ENCODE measurements around the gene RGS9. TPM values are rescaled to one million over a fixed set of nuclear protein-coding genes. Genes with fewer than 3 reads are reported as not detected.
A peak's percentile ranks its signal among the peaks of the same experiment; 100 is the strongest.

Gene RGS9
- total RNA-seq, 1 donor from 2014 or later = 0.60 TPM

DNA sequence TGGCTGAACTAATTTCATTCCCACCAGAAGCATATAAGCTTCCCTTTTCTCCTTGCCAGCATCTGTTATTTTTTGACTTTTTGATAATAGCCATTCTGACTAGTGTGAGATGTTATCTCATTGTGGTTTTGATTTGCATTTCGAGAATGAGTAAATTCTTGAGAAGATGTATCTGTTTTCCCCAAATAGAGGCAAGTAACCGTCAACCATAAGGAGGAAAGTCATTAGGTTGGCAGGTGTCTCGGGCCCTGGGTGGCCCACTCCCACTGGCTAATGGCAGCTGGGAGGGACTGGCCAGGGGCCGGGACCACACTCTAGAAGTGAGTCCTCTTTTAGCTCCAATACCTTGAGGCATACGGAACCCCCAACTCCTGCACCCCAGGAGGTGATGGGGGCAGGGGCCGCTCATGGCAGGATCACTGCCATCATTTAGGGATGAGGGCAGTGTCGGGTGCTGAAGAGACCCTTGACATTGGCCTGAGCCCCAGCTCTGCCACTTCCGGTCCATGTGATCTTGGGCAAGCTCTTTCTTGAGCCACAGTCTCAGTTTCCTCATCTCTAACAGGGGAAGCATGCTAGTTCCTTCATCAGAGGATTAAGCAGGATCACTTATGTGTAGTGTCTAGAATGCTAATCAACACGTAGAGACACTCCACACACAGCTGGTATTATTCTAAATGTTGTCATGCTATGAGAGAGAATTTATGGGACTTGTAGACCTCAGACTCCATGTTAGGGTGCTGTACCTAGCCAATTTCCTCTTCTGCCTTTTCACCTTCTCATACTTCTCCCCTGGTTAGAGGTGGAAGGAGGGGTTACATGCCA lies 44.3 kb downstream of the RGS9 start:
- DNase-seq (ENCODE audit: low read depth in 2 of 2) = no peak

DNA sequence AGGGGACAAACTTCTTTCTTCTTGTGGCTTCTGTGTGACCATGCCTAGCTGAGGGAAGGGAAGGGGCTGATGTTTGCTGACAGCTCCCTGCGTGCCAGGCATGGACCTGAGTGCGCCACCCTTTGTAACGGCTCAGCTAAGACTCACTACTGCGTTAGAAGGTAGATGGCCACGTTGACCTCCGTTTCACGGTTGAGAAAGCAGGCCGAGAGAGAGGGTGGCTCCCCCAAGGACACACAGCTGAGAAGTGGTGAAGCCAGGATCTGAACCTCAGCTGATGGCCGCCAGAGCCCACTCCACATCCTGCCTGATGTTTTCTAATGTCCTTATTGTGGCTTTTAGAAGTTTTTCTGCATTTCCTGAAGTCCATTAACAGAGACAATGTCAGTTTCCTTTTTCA lies 45.1 kb downstream of the RGS9 start:
- no peak for DNase-seq (ENCODE audit: low read depth in 2 of 2)

DNA sequence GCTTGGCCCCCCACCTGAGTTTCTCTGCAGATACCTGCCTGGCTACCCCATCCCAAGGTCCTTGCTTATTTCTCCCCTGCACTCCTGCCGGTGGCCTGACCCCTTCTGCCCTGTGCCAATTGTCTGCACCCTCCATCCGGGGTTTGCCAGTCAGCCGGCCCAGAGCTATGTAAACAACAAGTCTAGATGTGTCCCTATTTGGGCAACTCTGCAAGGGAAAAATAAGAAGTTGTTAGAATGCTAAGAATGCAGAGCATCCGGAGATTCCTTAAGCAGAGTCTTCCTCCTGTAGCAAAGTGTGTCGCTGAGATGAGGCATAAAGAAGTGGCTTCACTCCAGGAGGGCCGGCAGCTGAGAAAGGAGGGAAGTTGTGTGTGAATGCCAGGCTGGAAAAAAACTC lies 46.6 kb downstream of the RGS9 start:
- peak in 1 of 2 donors; percentile 78 for DNase-seq (ENCODE audit: low read depth in 2 of 2)

DNA sequence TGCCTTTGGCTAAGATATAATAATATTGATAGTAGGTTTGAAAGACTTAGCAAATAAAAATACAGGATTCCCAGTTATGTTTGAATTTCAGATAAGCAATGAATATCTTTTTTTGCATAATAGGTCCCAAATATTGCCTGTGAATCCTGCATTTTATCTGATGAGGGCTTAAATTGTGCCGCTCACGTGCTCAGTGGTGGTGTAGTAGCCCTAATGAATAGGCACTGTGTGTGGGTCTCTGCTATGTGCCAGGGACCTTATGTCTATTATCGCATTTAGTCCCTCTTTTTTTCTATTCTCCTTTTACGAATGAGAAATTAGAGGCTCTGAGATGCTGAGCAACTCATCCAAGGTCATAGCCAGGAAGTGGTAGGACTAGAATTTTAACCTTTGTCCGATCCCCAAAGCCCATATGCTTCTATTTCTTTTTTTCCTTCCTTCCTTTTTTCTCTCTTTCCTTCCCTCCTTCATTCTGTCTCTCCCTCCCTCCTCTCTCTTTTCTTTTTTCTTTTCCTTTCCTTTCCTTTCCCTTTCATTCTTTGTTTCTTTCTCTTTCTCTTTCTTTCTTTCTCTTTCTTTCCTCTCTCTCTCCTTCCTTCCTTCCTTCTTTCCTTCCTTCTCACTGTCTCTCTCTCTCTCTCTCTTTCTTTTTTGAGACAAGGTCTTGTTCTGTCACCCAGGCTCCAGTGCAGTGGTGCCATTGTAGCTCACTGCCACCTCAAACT lies 47.2 kb downstream of the RGS9 start:
- DNase-seq (ENCODE audit: low read depth in 2 of 2) = no peak

DNA sequence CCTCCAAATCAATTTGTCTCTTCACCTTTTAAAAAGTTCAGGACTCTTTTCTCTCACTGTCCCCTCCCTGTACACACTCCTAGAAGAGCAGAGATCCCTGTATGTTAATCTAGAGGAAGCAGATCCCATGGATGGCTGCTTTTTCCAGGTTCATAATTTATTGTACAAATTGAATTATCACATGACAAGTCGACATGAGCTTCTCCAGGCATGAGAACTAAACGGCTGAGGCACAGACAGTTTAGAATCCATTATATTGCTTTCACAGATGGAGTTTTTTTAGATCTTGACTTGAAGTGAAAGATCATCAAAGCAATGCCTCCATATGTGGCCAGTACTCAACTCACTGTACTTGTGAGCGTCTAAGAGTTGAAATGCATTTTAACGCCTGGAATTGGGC lies 47.9 kb downstream of the RGS9 start:
- DNase-seq (ENCODE audit: low read depth in 2 of 2) = no peak

DNA sequence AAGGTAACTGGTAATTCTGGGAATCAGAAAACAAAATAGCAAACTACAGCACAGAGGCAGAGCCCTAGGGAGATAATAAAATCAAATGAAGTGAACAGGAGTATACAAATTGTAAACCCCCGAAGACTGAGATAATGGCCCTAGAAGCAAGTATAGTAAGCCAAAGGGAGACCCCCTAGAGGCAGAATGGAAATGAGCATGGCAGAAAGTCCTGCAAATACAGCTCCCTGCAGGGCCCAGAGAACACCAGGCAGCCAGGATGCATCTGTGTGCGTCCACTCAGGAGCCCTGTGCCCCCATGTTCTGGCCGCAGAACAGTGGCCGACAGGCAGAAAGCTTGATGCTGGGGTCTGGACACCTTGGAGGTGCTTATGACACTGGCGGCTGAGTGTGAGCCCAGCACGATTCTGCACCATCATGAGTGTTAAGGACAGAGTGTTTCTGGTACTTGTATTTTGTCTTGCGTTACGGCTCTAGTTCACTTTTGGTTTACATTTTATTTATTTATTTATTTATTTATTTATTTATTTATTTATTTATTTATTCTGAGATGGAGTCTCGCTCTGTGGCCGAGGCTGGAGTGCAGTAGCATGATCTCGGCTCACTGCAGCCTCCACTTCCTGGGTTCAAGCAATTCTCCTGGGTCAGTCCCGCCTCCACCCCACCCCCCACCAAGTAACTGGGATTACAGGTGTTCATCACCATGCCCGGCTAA lies 48.7 kb downstream of the RGS9 start:
- DNase-seq (ENCODE audit: low read depth in 2 of 2) = no peak

DNA sequence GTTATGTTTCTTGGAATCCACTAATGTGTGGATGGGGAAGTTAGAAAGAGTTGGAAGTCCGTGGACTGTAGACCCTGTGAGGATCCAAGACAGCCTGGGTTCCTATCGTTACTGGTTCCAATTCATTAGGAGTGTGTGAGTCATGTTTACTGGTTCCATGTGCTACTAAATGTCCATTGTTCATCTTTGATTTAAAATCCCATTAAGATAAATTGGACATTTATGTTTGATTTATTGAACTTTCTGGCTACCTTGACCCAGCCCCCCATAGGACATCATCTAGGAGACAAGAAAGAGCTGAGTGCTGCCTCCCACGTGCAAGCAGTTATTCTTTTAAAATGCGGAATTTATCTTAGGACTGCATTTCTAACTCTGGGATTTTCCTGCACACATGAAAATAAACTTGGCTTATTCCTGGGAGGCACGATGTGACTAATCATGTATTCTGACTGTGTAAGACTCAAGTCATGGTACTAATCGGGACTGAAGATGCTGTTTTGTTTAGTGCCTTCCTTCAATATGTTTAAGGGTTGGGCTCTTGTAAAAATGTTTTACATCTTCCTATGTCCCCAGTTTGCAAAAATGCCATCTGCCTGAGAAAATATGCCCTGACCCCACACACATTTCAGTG lies 53.4 kb downstream of the RGS9 start:
- DNase-seq (ENCODE audit: low read depth in 2 of 2) = peak in 1 of 2 donors; percentile 44

DNA sequence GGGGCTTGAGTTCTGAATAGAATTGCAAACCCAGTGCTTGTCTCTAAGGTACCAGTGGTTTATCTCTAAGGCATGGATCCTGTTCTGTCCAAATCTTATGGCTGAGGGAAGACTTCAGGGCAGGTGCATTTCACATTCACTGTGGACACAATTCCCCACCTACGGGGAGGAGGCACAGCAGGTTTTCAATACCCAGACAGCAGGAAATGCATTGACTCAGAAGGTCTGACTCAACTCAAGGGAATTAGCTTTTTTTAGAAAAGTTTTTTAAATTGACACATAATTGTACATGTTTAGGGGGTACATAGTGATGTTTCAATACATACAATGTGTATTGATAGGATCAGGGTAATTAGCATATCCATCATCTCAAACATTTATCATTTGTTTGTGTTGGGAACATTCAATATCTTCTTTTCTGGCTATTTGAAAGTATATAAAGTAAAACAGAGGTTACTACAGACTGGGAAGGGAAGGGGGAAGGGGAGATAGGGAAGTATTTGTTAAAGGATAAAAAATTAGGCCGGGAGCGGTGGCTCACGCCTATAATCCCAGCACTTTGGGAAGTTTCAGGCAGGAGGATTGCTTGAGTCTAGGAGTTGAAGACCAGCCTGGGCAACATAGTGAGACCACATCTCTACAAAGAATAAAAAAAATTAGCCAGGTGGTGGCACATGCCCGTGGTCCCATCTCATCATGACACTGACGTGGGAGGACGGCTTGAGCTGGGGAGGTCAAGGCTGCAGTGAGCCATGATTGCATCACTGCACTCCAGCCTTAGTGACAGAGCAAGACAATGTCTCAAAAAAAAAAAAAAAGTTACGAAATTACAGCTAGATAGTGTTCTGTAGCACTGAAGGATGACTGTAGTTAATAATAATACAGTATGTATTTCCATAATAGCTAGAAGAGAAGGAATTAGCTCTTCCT lies 54.9 kb downstream of the RGS9 start:
- peak; percentile 13 to 81 for DNase-seq (ENCODE audit: low read depth in 2 of 2)

DNA sequence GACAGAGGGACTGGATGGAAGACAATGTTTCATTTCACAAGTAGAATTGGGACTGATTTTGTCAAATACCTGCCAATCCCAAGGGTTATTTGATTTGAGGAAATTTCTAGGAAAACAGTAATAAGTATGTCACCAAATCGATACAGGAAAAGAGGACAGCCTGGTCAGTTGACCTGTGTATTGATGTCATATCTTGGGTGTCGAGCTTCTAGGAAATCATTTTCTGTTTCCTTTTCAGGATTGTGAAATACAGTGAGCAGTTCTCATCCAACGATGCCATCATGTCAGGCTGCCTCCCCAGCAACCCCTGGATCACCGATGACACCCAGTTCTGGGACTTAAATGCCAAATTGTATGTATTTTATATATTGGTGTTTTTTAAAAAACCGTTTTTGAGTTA lies 56.1 kb downstream of the RGS9 start:
- DNase-seq (ENCODE audit: low read depth in 2 of 2) = no peak

DNA sequence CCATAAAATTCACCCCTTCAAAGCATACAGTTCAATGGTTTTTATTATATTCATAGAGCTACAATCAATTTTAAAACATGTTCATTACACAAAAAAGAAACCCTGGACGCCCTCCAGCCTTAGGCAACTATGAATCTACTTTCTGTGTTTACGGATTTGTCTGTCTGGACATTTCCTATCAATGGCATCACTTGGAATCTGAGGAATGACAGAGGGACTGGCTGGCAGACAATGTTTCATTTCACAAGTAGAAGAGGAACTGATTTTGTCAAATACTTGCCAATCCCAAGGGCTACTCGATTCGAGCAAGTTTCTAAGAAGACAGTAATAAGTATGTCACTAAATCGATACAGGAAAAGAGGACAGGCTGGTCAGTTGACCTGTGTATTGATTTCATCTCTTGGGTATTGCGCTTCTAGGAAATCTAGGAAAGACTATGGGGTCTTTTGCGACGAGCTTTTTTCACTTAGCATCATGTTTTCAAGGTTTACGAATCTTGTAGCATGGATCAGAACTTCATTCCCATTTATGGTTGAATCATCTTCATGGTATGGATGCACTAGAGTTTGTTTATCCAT lies 56.6 kb downstream of the RGS9 start:
- peak; percentile 16 to 25 for DNase-seq (ENCODE audit: low read depth in 2 of 2)

DNA sequence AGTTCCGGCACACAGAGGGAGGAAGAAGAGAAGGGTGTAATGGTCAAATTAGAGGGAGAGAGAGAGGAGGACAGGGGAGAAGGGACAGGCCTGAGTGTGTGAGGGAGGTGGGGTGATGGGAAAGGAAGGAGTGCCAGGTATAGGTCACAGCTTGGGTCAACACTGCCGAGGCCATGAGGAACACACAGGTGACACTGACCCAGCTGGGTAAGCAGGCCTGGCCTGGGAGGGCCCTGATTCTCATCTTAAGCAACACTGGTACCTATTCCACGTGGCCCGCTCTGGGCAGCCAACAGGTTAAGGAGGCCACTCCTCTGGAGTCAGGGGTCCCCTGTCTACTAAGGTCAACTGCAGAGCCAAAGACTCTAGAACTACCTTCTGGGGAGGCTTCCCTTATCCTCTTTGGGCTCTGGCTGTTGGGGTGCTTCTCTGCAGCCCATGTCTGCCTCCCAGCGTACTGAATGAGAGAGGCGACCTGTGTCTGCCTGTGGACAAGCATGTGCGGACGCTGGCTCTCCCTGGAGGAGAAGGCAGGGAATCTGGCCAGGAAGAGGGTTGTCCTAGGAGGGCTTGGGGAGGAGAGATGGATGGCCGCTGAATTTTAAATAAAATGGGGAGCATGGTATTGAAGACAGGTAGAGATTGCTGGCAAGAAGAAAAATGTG lies 57.6 kb downstream of the RGS9 start:
- no peak for DNase-seq (ENCODE audit: low read depth in 2 of 2)

DNA sequence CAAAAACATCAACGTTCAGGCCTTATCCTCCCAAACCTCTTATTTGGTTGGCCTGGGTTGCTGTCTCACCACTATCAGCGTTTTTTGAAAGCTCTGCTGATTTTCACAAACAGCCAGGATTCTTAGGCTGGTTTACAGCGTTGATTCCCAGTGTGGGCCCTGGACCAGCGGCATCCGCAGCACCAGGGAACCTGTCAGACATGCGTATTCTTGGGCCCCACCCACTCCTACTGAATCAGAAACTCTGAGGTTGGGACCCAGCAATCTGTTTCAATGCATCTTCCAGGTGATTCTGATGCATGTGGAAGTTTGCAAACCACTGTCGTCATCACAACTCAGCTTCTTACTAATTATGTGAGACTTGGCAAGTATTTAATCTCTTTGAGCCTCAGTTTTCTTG lies 58.5 kb downstream of the RGS9 start:
- DNase-seq (ENCODE audit: low read depth in 2 of 2) = no peak

DNA sequence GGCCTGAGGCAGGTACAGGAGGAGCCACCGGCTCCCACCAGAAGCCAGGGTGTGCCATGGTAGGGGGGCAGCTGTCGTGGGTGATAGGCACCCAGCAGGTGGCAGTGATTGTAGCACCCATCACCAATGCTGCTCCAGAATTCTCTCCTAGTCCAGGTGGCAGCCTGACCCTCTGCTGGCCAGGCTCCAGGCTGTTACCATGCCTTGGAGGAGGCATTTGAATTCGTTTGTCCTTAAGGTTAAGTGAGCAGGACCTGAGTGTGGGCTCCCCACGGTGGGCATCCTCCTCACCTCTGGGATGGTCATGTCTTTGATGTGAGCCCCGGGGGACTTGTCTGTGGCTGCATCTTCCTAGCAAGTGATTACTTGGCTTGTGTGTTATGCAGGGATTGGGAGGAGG lies 59.4 kb downstream of the RGS9 start:
- no peak for DNase-seq (ENCODE audit: low read depth in 2 of 2)

DNA sequence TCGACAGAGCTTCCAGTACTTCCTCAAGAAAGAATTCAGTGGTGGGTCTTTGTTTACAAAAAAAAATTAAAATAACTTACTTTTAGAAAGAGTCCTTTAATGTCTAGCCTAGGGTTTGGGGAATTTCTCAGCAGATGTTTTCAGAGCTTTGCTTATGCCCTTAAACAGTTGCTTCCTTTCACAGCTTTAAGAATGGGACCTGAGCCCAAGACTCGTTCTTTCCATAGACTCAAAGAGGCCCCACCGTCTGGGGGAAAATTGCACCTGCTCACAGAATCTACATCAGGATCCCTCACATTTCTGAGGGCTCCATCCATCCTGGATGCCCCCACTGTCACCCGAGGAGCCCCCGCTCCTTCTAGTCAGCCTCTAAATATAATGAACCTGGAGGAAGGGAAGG lies 60.0 kb downstream of the RGS9 start:
- DNase-seq (ENCODE audit: low read depth in 2 of 2) = no peak

DNA sequence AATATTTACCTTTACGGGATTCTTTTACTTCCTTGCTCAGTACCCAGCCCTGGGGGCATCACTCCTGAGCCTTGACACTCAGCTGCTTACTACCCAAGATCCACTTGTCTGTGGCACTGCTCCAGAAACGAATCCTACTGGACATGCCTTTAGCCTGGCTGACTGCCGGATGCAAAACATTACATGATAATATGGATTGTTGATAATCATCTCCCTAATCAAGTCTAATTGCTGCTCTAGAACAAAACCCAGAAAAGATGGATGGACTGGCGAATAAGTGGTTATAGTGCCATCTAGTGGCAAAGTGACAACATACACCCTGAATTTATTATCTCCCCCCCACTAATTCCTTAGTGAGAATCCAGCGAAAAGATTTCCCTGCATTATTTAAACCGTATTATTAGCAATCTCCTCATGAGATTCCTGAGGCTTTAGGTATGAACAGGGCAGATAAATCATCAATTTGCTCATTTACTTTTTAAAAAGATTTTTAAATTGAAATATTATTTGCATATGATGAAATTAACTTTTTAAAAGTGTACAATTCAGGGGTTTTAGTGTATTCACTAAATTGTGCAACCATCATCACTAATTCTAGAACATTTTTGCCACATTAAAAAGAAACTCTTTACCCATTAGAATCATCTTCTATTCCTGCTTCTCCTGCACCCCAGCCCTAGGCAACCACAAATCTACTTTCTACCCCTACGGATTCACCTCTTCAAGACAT lies 61.6 kb downstream of the RGS9 start:
- DNase-seq (ENCODE audit: low read depth in 2 of 2) = peak; percentile 78 to 79

DNA sequence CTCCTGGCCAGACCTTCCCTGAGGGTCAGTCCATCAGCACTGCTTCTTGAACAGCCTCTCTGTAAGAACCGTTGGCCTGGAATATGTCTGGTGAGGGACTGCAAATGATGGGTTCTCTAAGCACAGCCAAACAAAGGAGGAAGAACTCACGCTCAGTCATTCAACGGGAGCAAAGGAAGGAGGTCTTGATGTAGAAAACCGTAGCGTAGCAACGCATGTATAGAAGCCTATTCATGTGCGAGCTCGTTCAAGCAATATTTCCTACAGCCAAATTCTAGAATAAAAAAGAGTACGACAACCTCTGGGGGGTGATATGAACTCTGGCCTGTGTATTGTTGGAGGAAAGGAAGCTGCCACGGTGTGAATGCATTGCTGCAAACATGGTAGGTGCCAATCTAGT lies 64.2 kb downstream of the RGS9 start:
- DNase-seq (ENCODE audit: low read depth in 2 of 2) = no peak

DNA sequence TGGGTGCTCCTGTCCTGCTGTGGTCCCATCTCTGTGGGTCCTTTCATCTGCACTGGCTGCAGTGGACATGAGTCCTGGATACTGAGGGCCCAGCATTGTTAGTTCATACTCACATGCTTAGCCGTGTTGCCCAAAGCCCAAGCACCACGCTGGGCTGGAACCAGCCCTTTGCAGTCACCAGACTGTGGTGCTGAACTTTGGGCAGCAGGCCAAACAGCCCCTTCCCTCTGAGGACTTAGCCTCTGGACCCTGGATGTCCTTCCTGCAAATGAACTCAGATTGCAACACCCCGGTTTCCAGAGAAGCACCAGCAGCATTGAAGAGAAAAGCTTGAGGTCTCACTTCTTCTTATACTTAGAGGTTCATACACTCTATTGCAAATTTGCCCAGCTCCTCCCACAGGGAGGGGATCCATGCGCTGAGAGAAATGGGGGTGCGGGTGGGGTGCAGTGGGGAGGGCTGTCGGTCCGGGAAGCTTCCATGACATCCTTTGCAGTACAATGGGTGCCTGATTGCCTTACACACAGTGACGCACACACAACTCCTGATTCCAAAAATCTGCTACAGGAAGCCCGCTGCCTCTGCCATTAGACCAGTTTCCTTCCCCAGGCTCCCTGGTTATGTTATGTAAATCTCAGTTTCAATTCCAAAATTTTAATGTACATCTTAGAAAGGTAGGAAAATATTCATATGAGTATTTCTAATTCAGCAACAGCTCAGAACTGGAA lies 65.8 kb downstream of the RGS9 start:
- no peak for DNase-seq (ENCODE audit: low read depth in 2 of 2)

DNA sequence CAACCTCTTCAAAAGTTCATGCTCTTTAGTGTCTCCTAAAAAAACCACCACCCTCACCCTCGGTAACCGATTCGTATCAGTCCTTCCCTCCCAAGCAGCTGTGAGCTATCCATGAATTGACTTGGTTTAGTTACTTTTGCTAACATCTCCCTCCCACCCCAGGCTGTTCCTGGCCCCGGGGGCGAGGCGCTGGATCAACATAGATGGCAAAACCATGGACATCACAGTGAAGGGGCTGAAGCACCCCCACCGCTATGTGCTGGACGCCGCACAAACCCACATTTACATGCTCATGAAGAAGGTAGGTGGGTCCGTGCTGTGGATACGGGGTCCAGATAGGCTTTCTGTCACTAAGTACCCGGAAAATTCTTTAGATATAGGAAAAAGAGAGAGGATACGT lies 66.8 kb downstream of the RGS9 start:
- DNase-seq (ENCODE audit: low read depth in 2 of 2) = no peak

DNA sequence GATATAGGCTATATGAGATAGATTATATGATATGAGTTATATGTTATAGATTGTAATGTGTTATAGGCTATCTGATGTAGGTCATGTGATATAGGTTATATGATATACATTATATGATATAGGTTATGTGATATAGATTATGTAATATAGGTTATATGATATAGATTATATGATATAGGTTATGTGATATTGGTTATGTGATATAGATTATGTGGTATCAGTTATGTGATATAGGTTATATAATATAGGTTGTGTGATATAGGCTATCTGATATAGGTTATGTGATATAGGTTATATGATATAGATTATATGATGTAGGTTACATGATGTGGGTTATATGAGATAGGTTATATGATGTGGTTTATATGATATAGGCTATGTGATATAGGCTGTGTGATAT lies 68.5 kb downstream of the RGS9 start:
- DNase-seq (ENCODE audit: low read depth in 2 of 2) = no peak

Data from lung microvascular endothelial cell (primary cell).